ENCODE results near the gene ADAM12. TPM values are rescaled to one million over a fixed set of nuclear protein-coding genes. Genes with fewer than 3 reads are reported as not detected.
A peak's percentile ranks its signal among the peaks of the same experiment; 100 is the strongest.

ADAM12 gene
- polyA plus RNA-seq, 1 of the 3 experiments (the other 2 are of a cell fraction): 25.0 TPM

GRCh38 chr10:126001576-126001975 is 386.7 kb downstream of the ADAM12 start:
- 55% methylated on average over 2 of the region's 2 CpGs for WGBS (ENCODE audit: low lambda C conversion rate)
- H3K4me2 ChIP-seq: no peak overlapping the region
- CTCF ChIA-PET: no interaction called here

DNA sequence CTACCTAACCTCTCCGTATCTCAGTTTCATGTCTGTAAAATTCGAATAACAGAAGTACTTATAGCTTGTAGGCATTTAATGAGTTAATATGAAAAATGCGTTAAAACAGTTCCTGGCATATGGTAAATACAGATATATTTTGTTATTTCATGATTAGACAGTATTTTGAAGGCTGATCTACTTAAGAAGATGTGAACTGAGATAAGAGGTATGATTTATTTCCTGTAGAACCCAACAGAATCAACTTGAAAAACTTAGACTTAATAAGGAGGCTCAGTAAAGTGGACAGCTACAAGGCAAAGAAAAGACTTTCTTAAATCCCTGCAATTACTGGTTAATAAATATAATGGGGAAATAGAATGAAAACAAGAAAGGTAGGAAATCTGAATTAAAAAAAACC is 388.6 kb downstream of the ADAM12 start:
- CTCF ChIA-PET: interaction anchor here (0.6 kb wide), 1 partner anchor 225 kb away, joined by 3 read pairs; no protein-coding TSS in a partner anchor

More at GRCh38 chr10:126001576-126001975, 386.7 kb downstream of the ADAM12 start:
- POLR2A ChIA-PET: no interaction called here
- Histone ChIP-seq H3F3A (replicated peaks; ENCODE audit: insufficient read depth) (no peaks in the 10 kb centered on the region), H3K9ac (no peak overlapping the region), H3K79me2 (ENCODE audit: insufficient read depth) (no peaks in the 10 kb centered on the region), H3K27me3 (ENCODE audit: insufficient read depth) (no peaks in the 10 kb centered on the region), H3K27ac (ENCODE audit: low read depth in 2 of 2, low read length in 1 of 2) (no peak overlapping the region), H3K36me3 (replicated peaks in 1 of 2; ENCODE audit: control insufficient read depth in 1 of 2, insufficient read depth in 2 of 2, low read length in 1 of 2) (no peaks in the 10 kb centered on the region), H3K4me1 (ENCODE audit: control insufficient read depth in 1 of 2, insufficient read depth in 2 of 2, low read depth in 1 of 2, low read length in 1 of 2) (peaks cover 0 to 4% of the 10 kb centered on the region in 2 experiments; a peak in 1 of 4 replicates), H3K9me2 (no peaks in the 10 kb centered on the region), H2AFZ (ENCODE audit: low read depth) (peak overlapping the region; percentile 47; the same call in 1 of the 2 replicates), H3K9me3 (no peaks in the 10 kb centered on the region), H3K4me3 (ENCODE audit: low read depth in 2 of 2, low read length in 1 of 2) (no peak overlapping the region), H4K20me1 (ENCODE audit: insufficient read depth) (no peaks in the 10 kb centered on the region)
- no peak for TF ChIP-seq RFX5 (IDR thresholded peaks at IDR 0.05; ENCODE audit: low read length)
- TF ChIP-seq GABPA (IDR thresholded peaks at IDR 0.05; ENCODE audit: low read depth): no peak
- peak; percentile 45 for TF ChIP-seq NFIC (IDR thresholded peaks at IDR 0.05; ENCODE audit: borderline replicate concordance)
- TF ChIP-seq POLR2AphosphoS5 (IDR thresholded peaks at IDR 0.05; ENCODE audit: low read depth, low read length): no peak
- TF ChIP-seq CHD2 (IDR thresholded peaks at IDR 0.05; ENCODE audit: low read length, partially characterized antibody): no peak
- TF ChIP-seq ELF1 (IDR thresholded peaks at IDR 0.05): no peak
- no peak for TF ChIP-seq RCOR1 (IDR thresholded peaks at IDR 0.05; ENCODE audit: low read length)
- no peak for TF ChIP-seq SIN3A (IDR thresholded peaks at IDR 0.05; ENCODE audit: borderline replicate concordance, low read depth, low read length)
- TF ChIP-seq RXRA (IDR thresholded peaks at IDR 0.05; ENCODE audit: borderline replicate concordance, low read depth): no peak
- TF ChIP-seq, protein P1, sequence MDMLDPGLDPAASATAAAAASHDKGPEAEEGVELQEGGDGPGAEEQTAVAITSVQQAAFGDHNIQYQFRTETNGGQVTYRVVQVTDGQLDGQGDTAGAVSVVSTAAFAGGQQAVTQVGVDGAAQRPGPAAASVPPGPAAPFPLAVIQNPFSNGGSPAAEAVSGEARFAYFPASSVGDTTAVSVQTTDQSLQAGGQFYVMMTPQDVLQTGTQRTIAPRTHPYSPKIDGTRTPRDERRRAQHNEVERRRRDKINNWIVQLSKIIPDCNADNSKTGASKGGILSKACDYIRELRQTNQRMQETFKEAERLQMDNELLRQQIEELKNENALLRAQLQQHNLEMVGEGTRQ (IDR thresholded peaks at IDR 0.05; ENCODE audit: borderline replicate concordance, low read depth, low read length): no peak
- TF ChIP-seq EZH2phosphoT487 (IDR thresholded peaks at IDR 0.05; ENCODE audit: borderline replicate concordance, low read depth): no peak
- TF ChIP-seq EP300 (IDR thresholded peaks at IDR 0.05; ENCODE audit: borderline replicate concordance in 1 of 2, low read depth in 1 of 2, low read length in 1 of 2): no peak
- no peak for TF ChIP-seq MEF2A (IDR thresholded peaks at IDR 0.05; ENCODE audit: borderline replicate concordance, low read depth)
- TF ChIP-seq, protein P2, sequence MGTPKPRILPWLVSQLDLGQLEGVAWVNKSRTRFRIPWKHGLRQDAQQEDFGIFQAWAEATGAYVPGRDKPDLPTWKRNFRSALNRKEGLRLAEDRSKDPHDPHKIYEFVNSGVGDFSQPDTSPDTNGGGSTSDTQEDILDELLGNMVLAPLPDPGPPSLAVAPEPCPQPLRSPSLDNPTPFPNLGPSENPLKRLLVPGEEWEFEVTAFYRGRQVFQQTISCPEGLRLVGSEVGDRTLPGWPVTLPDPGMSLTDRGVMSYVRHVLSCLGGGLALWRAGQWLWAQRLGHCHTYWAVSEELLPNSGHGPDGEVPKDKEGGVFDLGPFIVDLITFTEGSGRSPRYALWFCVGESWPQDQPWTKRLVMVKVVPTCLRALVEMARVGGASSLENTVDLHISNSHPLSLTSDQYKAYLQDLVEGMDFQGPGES (IDR thresholded peaks at IDR 0.05; ENCODE audit: low read depth, low read length): no peak
- peak; percentile 36; the same call in 1 of the 2 replicates for TF ChIP-seq TCF12 (IDR thresholded peaks at IDR 0.05)
- no peak for DNase-seq

More for the DNA sequence above, 388.6 kb downstream of the ADAM12 start:
- no peak overlapping the region for H3K4me3 ChIP-seq (ENCODE audit: low read depth in 2 of 2, low read length in 1 of 2)
- no peaks in the 10 kb centered on the region for H3F3A ChIP-seq (replicated peaks; ENCODE audit: insufficient read depth)
- peaks cover 0 to 4% of the 10 kb centered on the region in 2 experiments; a peak in 1 of 4 replicates for H3K4me1 ChIP-seq (ENCODE audit: control insufficient read depth in 1 of 2, insufficient read depth in 2 of 2, low read depth in 1 of 2, low read length in 1 of 2)
- H3K9me3 ChIP-seq: no peaks in the 10 kb centered on the region
- H3K4me2 ChIP-seq: no peak overlapping the region
- no peak overlapping the region for H3K9ac ChIP-seq
- H3K9me2 ChIP-seq: no peaks in the 10 kb centered on the region
- no peak overlapping the region for H2AFZ ChIP-seq (ENCODE audit: low read depth)
- POLR2A ChIA-PET: no interaction called here
- no peaks in the 10 kb centered on the region for H3K27me3 ChIP-seq (ENCODE audit: insufficient read depth)
- no peak for DNase-seq
- H3K79me2 ChIP-seq (ENCODE audit: insufficient read depth): no peaks in the 10 kb centered on the region
- H3K27ac ChIP-seq (ENCODE audit: low read depth in 2 of 2, low read length in 1 of 2): peak overlapping the region in 1 of 2 experiments; percentile 0; a peak in 1 of 4 replicates
- TF ChIP-seq JUND (IDR thresholded peaks at IDR 0.05) (peak; percentile 44), FOXM1 (IDR thresholded peaks at IDR 0.05; ENCODE audit: low read depth) (no peak), TCF12 (IDR thresholded peaks at IDR 0.05) (peak; percentile 52; the same call in 1 of the 2 replicates), GABPA (IDR thresholded peaks at IDR 0.05; ENCODE audit: low read depth) (no peak)
- TF ChIP-seq, protein P3, sequence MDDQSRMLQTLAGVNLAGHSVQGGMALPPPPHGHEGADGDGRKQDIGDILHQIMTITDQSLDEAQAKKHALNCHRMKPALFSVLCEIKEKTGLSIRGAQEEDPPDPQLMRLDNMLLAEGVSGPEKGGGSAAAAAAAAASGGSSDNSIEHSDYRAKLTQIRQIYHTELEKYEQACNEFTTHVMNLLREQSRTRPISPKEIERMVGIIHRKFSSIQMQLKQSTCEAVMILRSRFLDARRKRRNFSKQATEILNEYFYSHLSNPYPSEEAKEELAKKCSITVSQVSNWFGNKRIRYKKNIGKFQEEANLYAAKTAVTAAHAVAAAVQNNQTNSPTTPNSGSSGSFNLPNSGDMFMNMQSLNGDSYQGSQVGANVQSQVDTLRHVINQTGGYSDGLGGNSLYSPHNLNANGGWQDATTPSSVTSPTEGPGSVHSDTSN (IDR thresholded peaks at IDR 0.05): peak; percentile 53
- TF ChIP-seq, protein P4, sequence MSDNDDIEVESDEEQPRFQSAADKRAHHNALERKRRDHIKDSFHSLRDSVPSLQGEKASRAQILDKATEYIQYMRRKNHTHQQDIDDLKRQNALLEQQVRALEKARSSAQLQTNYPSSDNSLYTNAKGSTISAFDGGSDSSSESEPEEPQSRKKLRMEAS (IDR thresholded peaks at IDR 0.05; ENCODE audit: low read depth): no peak
- no peaks in the 10 kb centered on the region for H4K20me1 ChIP-seq (ENCODE audit: insufficient read depth)
- WGBS (ENCODE audit: low lambda C conversion rate): 57% methylated on average over 3 of the region's 3 CpGs
- no peaks in the 10 kb centered on the region for H3K36me3 ChIP-seq (replicated peaks in 1 of 2; ENCODE audit: control insufficient read depth in 1 of 2, insufficient read depth in 2 of 2, low read length in 1 of 2)

Measured in SK-N-SH (cell line).